Forelimb muscle (tissue), 1 donor: ENCODE results near the gene SLC6A9. TPM values are rescaled to one million over a fixed set of nuclear protein-coding genes. Genes with fewer than 3 reads are reported as not detected.

ENCODE experiments used
- DNase-seq: peaks from one replicate; pipeline ENCODE4 v3.0.0-alpha.2; 2013; ENCODE audit warnings: low read depth
- polyA plus RNA-seq: library from polyadenylated mRNA; unstranded; fragments of 120-200 nt; gene quantifications from one replicate; pipeline ENCODE4 v1.2.1, GENCODE V29; 2013; ENCODE audit not compliant: insufficient read length

Gene SLC6A9
- 3.2 TPM for polyA plus RNA-seq

DNA sequence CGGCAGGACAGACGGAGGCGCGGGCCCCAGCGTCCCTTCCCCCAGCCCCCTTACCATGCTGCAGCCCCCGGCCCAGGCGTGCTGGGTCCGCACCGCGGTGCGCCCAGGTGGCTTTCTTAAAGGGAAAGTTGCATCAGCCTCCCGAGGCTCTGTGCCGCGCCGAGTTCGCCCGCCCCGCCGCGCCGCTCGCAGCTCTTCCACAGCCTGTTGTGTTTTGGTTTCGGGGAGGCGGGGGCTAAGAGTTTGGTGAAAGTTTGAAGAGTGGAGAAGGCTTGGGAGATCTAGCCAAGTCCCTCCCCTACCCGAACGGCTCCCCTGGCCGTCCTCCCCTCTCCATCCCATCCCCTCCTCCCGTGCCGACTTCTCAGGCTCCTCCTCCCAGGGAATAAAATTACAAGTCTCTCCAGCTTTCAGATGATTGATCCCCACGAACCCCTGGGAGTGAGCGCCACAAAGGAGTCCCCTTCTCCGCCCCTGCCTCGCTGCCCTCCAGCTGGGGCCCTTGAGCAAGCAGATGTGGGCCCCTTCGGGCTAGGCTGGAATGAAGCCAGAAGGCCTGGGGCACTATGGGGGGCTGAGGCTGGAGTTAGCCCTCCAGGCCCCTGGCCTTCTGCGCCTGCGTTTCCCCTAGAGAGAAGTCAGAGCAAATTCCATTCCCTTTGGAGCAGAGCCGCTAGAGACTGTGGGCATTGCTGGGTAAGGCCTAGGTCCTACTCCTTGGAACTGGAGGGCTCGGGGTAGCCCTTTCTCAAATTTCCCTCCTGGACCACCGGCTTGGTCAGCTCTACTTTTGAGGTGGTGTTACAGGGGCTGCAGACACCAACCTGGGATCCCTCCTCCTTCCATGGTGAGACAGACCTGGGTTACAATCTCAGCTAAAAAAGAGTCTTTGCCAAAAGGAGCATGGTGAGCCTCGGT is at the start of gene SLC6A9:
Gene SLC6A9 (minus strand): TSS at position 211 of the 918 bp plus-strand sequence. CDS start 7,185 bp downstream, outside the sequence.
- no peak for DNase-seq

DNA sequence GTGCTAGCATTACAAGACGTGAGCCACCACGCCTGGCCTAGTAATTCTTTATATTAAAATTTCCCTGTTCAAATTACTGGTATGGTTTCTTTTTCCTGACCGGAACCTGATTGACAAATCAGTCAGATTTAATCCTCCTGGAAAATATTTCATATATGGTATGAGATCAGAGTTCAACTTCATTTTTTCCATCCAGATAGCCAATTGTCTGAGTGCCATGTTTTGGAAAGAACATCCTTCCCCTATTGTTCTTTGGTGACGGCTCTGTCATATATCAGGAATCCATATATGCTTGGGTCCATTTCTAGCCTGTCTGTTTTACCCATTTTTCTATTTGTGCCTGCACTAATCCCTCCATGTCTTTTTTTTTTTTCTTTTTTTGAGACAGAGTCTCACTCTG is 48.3 kb upstream of the SLC6A9 start:
- no peak for DNase-seq

DNA sequence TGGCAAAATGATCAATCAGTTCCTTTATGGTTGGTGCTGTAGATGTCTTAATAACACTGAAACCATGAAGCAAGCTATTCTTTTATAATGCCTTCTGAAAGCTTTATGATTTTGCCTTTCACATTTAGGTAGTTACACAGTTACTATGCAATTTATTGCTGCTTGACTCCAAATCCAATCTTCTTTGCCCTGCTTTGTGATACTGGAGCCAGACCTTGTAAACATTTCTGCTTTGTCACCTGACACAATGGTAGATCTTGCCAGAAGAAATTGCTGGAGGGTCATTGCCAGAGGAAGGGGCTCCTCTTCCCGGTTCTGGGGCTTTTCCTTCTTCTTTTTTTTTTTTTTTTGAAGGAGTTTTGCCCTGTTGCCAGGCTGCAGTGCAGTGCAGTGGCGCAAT is 46.8 kb upstream of the SLC6A9 start:
- no peak for DNase-seq

DNA sequence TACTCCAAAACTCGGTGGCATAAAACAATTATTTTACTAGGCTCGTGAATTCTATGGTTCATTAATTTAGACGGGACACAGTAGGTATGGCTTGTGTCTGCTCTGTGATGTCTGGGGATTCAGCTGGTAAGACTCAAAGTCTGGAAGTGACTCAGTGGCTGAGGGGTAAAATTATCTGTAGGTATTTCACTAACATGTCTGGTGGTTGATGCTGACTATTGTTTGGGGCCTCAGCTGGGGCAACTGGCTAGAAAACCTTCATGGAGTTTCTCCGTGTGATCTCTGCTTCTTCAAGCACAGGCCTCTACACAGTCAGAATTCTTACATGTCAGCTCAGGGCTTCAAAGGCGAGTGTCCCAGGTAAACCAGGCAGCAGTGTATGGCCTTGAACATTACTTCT is 46.2 kb upstream of the SLC6A9 start:
- no peak for DNase-seq

DNA sequence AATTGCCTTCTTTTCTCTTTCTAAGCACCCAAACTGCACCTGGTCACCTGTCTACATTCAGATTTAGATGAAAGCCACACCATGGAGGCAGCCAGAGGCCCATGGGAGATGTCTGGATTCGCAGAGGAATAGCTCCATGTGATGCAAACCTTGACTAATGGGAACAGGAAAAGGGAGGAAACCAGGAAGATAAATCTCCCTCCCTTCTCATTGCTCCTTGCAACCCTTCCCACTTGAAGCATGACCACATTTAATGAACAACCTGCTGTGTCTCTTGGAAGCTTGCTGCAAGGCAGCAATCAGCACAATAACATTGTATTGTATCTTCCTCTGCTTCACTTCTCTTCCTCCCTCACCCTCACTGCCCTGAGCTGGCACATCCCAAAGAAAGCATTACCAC is 44.8 kb upstream of the SLC6A9 start:
- no peak for DNase-seq

DNA sequence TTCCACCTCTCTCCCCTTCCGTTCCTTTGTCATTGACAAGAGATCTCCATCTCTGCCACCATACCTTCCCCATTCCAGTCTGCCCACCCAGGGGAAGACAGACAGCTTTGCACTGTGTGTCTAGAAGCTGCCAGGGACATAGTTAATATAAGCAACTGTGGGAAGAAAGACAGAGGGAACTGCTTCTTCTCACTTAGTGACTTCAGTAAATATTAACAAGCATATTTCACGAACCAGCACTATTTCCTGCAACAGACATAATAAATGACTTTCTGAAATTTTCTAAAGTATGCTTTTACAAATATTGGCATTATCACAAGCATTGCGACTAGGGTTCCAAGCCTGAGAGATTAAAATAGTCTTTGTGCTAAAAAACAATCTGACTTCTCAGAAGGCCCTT is 43.2 kb upstream of the SLC6A9 start:
- no peak for DNase-seq

DNA sequence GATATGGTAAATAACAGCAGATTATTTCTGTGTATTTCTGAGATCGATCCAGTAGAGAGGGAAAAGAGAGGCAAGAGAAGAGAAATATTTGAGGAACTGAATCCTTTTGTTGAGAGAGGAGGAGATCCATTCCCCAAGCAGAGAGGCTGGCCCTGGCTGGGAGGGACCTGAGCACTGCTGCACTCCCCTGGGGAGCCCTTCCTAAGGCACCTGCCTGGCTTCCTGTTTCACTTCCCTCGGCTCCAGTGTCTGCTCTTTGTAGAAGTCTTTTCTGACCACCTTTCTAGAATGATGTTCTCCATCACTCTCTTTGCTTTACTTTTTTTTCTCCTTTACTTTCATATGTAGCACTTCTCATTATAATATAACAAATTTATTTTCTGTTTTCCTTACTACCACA is 42.3 kb upstream of the SLC6A9 start:
- no peak for DNase-seq

DNA sequence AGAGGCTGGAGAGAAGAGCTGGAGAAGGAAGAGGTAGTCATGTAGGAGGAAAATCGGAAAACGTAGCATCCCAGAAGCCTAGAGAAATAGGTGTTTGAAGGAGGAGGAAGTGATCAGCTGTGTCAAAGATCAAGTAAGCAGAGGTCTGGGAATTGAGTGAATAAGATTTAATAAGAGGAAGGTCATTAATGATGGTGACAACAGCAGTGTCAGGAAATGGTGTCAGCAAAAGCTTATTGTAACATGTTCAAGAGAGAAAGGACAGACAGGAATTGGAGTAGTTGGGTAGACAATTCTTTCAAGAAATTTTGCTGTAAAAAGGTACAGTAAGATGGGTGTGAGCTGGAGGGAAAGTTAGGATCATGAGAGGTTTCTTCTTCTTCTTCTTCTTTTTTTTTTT is 41.6 kb upstream of the SLC6A9 start:
- DNase-seq: no peak

DNA sequence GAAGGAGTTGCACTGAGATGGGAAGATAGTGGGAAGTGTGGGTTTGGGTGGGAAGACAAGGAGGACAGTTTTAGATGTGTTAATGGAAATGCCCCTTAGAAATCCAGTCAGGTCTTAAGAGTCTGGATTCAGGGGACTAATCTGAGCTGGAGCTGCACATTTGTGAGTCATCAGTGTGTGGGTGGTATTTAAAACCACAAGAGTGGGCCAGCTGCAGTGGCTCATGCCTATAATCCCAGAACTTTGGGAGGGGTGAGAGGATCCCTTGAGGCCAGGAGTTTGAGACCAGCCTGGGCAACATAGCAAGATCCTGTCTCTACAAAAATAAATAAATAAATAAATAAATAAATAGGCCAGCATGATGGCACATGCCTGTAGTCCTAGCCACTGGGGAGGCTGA is 40.9 kb upstream of the SLC6A9 start:
- DNase-seq: no peak

DNA sequence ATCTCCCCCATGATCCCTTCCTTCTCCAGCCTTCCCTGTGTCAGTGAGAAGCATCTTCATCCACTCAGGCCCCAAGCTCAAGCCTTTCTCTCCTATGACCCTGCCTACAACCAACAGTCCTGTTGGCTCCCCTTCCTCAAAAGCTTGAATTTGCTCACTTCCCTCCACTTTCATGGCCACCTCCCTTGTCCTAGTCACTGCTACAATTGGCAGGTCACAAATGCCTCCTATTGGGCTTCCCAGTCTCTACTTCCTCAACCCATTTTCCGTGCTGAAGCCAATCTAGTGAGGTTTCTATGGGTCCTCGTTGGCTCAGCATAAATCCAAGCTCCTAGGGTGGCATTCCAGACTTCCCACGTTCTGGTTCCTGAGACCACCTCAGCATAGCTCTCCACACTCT is 40.2 kb upstream of the SLC6A9 start:
- DNase-seq: no peak

DNA sequence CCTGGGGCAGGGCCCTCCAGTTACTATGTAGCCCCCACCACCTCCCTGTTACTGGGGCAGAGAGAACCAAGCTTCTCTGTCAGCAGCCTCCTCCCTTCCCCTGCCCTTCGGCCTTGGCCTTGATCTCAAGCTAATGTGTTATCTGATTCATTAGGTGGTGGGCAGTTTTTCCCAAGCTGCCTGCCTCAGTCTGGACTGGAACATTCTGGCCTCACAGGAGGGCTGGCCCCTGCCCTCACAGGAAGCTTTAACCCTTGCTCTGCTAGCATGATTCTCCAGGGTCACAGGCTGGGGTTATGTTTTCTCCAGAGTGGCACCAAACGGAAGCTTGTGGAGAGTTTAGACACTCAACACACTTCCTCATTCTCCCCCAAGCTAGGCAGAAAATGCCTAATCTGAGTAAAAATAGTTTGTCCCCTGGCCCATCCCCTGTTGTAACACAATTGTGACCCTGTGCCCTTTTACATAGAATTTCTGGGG is 37.2 kb upstream of the SLC6A9 start:
- DNase-seq: no peak

DNA sequence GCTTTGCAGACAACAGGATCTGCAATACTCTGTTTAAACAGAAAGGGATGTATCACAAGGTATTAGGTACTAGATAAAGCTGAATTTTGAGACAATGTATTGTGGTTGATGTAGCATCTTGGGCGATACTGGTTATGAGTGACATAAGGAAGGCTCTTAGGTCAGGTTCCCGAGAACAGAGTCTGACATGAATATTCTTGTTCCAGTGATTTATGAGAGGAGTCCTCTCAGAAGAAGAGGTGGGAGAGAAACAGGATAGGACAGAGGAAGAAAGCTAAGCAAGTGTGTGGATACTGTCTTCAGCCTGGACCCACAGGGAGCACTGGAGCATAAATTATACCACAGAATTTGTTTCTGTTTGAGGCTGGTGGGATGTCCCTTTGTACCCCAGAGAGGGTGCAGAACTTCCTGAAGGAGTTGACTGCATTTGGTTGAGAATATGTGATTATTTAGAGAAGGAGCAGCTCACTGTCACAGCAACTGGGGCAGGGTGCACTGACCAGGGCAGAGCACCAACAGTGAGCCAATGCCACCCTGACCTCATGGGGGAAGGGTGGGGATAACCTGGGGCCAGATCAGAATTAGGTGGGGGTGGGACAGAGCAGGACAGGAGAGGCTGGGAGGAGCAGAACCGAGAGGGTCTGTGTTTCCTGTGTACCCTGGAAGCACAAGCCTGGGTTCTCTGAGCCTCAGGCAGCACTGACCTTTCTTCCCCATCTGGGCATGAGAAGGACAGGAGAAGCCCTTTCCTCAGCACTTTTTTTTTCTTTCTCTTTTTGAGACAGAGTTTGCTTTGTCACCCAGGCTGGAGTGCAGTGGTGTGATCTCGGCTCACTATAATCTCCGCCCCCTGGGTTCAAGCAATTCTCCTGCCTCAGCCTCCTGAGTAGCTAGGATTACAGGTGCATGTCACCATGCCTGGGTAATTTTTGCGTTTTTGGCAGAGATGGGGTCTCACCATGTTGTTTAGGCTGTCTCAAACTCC is 36.3 kb upstream of the SLC6A9 start:
- no peak for DNase-seq

DNA sequence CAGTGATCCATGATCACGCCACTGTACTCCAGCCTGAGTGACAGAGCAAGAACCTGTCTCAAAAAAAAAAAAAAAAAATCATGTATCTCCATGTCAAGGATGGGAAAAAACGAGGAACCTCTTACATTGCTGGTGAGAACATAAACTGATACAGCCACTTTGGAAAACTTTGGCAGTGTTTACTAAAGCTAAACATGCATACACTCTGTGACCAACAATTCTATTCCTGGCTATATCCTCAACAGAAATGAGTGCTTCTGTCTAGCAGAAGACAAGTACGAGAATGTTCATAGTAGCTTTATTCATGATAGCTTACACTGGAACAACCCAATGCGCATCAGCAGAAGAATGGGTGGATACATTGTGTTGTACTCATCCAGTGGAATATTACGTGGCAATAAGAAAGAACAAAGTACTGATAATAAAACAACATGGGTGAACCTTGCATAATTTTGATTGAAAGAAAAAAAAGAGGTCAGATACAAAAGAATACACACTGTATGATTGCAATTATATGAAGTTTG is 31.5 kb upstream of the SLC6A9 start:
- no peak for DNase-seq

DNA sequence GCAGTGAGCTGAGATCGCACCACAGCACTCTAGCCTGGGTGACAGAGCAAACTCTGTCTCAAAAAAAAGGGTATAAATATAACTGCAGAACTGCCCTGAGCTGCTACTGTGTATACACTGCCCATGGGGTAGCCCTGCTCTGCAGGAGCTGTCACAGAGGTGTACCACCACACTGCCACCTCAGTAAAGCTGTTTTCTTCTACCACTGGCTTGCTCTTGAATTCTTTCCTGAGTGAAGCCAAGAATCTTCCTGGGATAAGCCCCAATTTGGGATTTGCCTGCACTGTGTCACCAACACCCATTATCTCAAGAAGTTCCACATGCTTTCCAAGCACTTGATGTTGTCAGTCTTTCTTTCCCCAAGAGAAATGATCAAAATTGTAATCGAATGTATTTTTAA is 30.6 kb upstream of the SLC6A9 start:
- no peak for DNase-seq

DNA sequence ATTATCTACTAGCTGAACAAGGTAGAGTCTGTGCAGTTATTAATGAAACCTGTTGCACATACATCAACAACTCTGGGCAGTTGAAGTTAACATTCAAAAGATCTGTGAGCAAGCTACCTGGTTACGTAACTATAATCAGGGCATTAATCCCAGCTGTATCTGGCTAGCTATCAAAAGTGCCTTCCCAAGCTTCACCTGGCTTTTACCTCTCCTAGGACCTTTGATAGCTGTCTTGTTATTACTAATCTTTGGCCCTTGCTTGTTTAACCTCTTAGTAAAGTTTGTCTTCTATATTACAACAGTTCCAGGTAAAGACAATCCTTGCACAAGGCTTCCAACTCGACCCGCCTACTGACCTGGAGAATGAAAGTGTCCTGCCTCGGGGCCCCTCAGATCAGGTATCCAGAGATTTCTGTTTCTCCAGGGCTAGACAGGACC is 29.6 kb upstream of the SLC6A9 start:
- DNase-seq: no peak

DNA sequence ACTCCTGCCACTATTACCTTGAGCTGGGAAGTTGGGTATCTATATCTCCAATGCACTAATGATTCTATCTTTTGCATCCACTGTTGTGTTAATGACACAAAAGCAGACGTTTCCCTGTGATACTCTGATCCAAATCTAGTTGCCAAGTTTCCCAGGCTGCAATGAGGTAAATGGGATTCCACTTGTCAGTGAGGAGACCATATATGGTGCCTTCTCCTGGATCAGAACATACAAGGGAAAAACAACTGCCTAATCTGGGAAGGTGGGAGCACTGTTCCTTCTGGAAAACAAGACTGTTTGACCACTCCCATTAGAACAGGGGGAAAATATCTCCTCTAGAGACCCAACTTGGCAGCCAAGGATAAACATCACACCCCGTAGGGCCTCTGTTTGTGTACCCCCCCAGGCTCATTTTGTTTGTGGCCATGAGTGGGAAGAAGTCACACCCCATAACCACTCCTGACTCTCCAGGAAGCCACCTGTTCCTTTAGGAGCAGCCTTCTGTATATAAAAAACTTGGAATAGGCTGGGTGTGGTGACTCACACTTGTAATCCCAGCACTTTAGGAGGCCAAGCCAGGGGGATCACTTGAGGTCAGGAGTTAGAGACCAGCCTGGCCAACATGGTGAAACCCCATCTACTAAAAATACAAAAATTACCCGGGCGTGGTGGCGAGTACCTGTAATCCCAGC is 28.5 kb upstream of the SLC6A9 start:
- DNase-seq: no peak

DNA sequence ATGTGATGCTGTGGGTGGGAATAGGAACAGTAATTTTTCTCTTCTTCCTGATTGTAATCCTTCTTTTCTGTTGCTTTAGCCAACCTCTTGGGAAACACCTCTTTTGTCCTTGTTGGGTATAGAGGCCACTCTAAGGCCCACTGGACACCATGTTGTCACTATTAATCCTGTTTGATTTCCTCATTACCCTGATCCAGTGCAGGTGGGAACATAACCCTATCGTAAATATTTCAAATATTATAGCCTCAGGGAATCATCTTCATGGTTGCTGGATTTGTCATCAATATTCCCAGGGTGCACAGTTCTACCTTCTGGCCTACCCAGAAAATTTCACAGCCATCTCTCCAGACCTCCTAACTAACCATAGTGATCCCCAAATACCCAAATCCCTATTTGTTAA is 27.9 kb upstream of the SLC6A9 start:
- DNase-seq: no peak

DNA sequence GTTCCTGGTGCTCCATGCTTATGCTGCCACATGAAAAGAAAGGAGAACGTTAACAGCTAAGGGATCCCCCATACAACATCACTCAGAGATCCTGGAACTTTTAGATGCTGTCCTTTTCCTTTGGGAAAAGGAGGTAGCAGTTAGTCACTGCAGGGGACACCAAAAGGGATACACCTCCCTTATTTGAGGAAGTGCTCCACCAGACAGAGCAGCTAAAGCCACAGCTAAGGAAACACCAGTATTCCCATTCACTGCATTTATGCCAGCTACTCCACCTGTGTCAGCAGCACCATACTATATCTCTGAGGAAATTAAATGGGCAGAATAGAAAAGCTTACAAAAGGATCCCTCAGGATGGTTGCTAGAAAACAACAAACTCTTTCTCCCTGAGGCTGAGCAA is 26.0 kb upstream of the SLC6A9 start:
- DNase-seq: no peak

DNA sequence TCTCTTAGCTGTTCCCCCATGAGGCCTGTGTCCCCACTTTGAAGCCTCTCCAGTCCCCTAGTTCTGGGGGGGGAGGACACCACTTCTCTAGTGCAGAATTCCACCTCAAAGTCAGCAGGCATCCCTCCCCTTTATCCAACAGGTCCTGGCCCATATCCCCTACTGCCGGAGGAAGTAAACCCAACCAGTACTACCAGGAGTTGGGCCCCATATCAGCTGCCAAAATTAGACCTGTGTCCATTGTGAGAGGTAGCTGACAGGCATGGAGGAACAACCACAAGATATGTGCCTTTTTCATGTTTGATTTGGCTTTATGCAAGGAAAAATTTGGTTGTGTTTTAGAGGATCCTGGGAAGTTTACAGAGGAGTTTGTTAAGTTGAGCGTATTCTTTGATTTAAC is 22.1 kb upstream of the SLC6A9 start:
- no peak for DNase-seq

DNA sequence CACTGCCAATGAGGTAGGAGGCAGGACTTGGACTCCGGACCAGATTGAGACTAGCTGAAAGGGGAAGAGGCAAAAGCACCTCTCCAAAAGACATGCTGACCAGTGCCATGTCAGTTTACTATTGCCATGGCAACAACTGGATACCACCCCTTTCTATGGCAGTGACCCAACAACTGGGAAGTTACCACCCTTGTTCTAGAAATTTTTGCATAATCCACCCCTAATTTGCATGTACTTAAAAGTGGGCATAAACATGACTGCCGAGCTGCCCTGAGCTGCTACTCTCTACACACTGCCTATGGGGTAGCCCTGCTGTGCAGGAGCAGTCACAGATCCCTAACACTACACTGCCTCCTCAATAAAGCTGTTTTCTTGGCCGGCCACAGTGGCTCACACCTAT is 19.0 kb upstream of the SLC6A9 start:
- DNase-seq: no peak

DNA sequence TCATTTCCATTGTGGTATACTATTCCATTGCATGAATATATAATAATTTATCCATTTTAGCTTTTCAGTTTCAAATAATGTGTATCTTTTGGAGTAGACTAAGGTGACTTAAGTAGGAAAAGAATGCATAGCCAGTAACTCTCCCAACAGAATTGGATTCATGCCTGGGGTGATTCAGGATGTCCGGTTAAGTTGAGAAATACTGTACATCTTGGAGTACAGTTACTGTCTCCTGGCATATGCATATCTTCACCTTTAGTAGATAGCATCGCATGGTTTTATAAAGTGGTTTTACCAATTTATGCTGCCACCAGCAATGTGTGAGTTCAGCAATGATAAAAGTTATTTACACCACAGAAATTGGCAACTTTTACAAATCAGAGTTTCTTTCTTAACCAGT is 18.6 kb upstream of the SLC6A9 start:
- DNase-seq: no peak
